ENCODE results near the gene NIPBL. TPM values are rescaled to one million over a fixed set of nuclear protein-coding genes. Genes with fewer than 3 reads are reported as not detected.

Gene NIPBL
- total and polyA plus RNA-seq, 2 of the 8 experiments (the other 6 are each of a cell fraction or from before 2014, with no cell fraction given): 21.1 to 53.5 TPM

GRCh38 chr5:36944024-36944423, 67.5 kb downstream of the NIPBL start:
- FAIRE-seq: no peak
- no peak overlapping the region for H2BK5ac ChIP-seq (ENCODE audit: low read depth, low read length)
- H3K27me3 ChIP-seq (replicated peaks in 1 of 4; ENCODE audit: control insufficient read depth in 3 of 4, extremely low read depth in 1 of 4, insufficient read depth in 3 of 4, low read length in 3 of 4): no peaks in the 10 kb centered on the region
- H3K4me1 ChIP-seq (replicated peaks in 1 of 4; ENCODE audit: control insufficient read depth in 3 of 4, insufficient read depth in 4 of 4, low read length in 3 of 4): no peaks in the 10 kb centered on the region
- H3K9ac ChIP-seq (replicated peaks in 1 of 4; ENCODE audit: extremely low read depth in 1 of 4, low read depth in 3 of 4, low read length in 3 of 4): no peak overlapping the region
- 70% methylated on average over 2 of the region's 2 CpGs; no CpG with 5 or more reads in 1 of the 2 experiments for whole genome bisulfite sequencing, 2 experiments (ENCODE audit: extremely low coverage in 1 of 2, insufficient coverage in 1 of 2, insufficient read length in 1 of 2, insufficient replicate concordance in 2 of 2, low coverage in 1 of 2, low lambda C conversion rate in 2 of 2, missing lambda C conversion rate in 1 of 2)
- no peak overlapping the region for H4K8ac ChIP-seq (ENCODE audit: extremely low read depth, insufficient read depth, low read length)
- no peaks in the 10 kb centered on the region for H3K79me1 ChIP-seq (ENCODE audit: low read depth, low read length)
- H3K56ac ChIP-seq (replicated peaks; ENCODE audit: insufficient read length, low read depth, low read length): no peak overlapping the region
- no peak overlapping the region for H3K4me2 ChIP-seq (ENCODE audit: insufficient read depth in 1 of 2, low read depth in 2 of 2, low read length in 2 of 2)
- no peak overlapping the region for H4K91ac ChIP-seq (replicated peaks; ENCODE audit: insufficient read length, low read length)
- H2BK15ac ChIP-seq (ENCODE audit: low read length): no peak overlapping the region
- no peak overlapping the region for H3K27ac ChIP-seq (ENCODE audit: low read depth, low read length)
- no peaks in the 10 kb centered on the region for H3K9me3 ChIP-seq (ENCODE audit: insufficient read depth in 2 of 2, low read depth in 1 of 2, low read length in 1 of 2)
- no peak for DNase-seq (ENCODE audit: low read depth in 1 of 2, low spot score in 2 of 2)
- peaks cover 0 to 83% of the 10 kb centered on the region in 2 experiments; a peak in 2 of 4 replicates for H3K79me2 ChIP-seq (ENCODE audit: control insufficient read depth in 1 of 2, insufficient read depth in 2 of 2, low read length in 2 of 2)
- POLR2A ChIA-PET (ENCODE audit: partially characterized antibody): no interaction called here
- H3K36me3 ChIP-seq (ENCODE audit: control insufficient read depth in 2 of 4, insufficient read depth in 4 of 4, low read length in 3 of 4): no peaks in the 10 kb centered on the region
- H3K4me3 ChIP-seq (ENCODE audit: extremely low read depth in 1 of 4, insufficient read depth in 2 of 4, low read depth in 3 of 4, low read length in 4 of 4): no peak overlapping the region
- no peak overlapping the region for H2BK12ac ChIP-seq (ENCODE audit: low read depth, low read length)
- H2BK120ac ChIP-seq (replicated peaks; ENCODE audit: low read depth, low read length): no peak overlapping the region
- no peak overlapping the region for H3K4ac ChIP-seq (replicated peaks; ENCODE audit: insufficient read length, low read depth, low read length)
- no peak overlapping the region for H2BK20ac ChIP-seq (ENCODE audit: low read length)
- H3K18ac ChIP-seq (ENCODE audit: extremely low read depth, low read length): no peak overlapping the region
- no peak overlapping the region for H2AFZ ChIP-seq (ENCODE audit: low read length)
- no peak overlapping the region for H2AK5ac ChIP-seq (ENCODE audit: low read depth, low read length)
- CTCF ChIA-PET (ENCODE audit: partially characterized antibody): interaction anchor here (0.9 to 2.9 kb wide), 3 partner anchors 12 to 205 kb away, joined by 3 to 17 read pairs (median 5); no protein-coding TSS in a partner anchor
- H4K5ac ChIP-seq (ENCODE audit: insufficient read length, low read depth, low read length): no peak overlapping the region
- no peak overlapping the region for H3K14ac ChIP-seq (ENCODE audit: insufficient read length)
- no peak overlapping the region for H3K23ac ChIP-seq (ENCODE audit: insufficient read length)
- TF ChIP-seq JUND (IDR thresholded peaks at IDR 0.05; ENCODE audit: low read length) (no peak), CBX8 (IDR thresholded peaks at IDR 0.05; ENCODE audit: borderline replicate concordance, low read depth, low read length) (no peak), EGR1 (IDR thresholded peaks at IDR 0.05; ENCODE audit: borderline replicate concordance, low read depth, low read length) (no peak), POLR2A (IDR thresholded peaks at IDR 0.05; ENCODE audit: control extremely low read depth in 1 of 2, low read depth in 2 of 2, low read length in 2 of 2) (no peak), HDAC6 (IDR thresholded peaks at IDR 0.05; ENCODE audit: low read depth, low read length) (no peak), ZNF274 (IDR thresholded peaks at IDR 0.05; ENCODE audit: borderline replicate concordance, extremely low read depth, low read length) (no peak), MAX (IDR thresholded peaks at IDR 0.05) (no peak), RFX5 (IDR thresholded peaks at IDR 0.05; ENCODE audit: borderline replicate concordance, low read depth, low read length) (no peak), KDM1A (IDR thresholded peaks at IDR 0.05; ENCODE audit: borderline replicate concordance, low read length) (no peak), SRF (IDR thresholded peaks at IDR 0.05; ENCODE audit: low read depth, low read length) (no peak), CHD1 (IDR thresholded peaks at IDR 0.05; ENCODE audit: low read depth, low read length) (no peak)
- H3K23me2 ChIP-seq (ENCODE audit: low read depth, low read length): no peaks in the 10 kb centered on the region
- H4K20me1 ChIP-seq (replicated peaks in 1 of 2; ENCODE audit: control insufficient read depth in 1 of 2, insufficient read depth in 2 of 2, low read length in 2 of 2): peaks cover 3% of the 10 kb centered on the region in 2 experiments

Measured in H1 (cell line).